Activated CD8-positive, alpha-beta memory T cell treated with anti-CD3 and anti-CD28 coated beads for 48 hours (primary cell): ENCODE measurements around the gene PIWIL1.

Experiments
- DNase-seq, 3 experiments: peaks; one replicate each; pipeline ENCODE4 v3.0.0-alpha.2; 2020; ENCODE audit warnings: low read depth in 2 of 3, low spot score in 2 of 3

Gene PIWIL1

GRCh38 chr12:130336723-130337487 is 782 bp upstream of the PIWIL1 start:
- DNase-seq, result no peak

- DNase-seq, result no peak
Measured at GRCh38 chr12:130338794-130339601, 1.3 kb downstream of the PIWIL1 start.

- no peak for DNase-seq
Measured at GRCh38 chr12:130339951-130340350, 2.3 kb downstream of the PIWIL1 start.

- DNase-seq, result no peak
Measured at GRCh38 chr12:130342442-130342841, 4.8 kb downstream of the PIWIL1 start.

GRCh38 chr12:130342842-130343241 is 5.2 kb downstream of the PIWIL1 start:
- no peak for DNase-seq

GRCh38 chr12:130344529-130344928 is 6.8 kb downstream of the PIWIL1 start:
- DNase-seq, result no peak

- no peak for DNase-seq
Measured at GRCh38 chr12:130345292-130345691, 7.6 kb downstream of the PIWIL1 start.

- DNase-seq, result no peak
Measured at GRCh38 chr12:130347588-130347987, 9.9 kb downstream of the PIWIL1 start.

- no peak for DNase-seq
Measured at GRCh38 chr12:130350715-130351114, 13.0 kb downstream of the PIWIL1 start.

- no peak for DNase-seq
Measured at GRCh38 chr12:130351326-130351725, 13.6 kb downstream of the PIWIL1 start.

- no peak for DNase-seq
Measured at GRCh38 chr12:130353081-130353480, 15.4 kb downstream of the PIWIL1 start.

GRCh38 chr12:130354407-130354806 is 16.7 kb downstream of the PIWIL1 start:
- DNase-seq, result no peak

GRCh38 chr12:130356222-130356621 is 18.5 kb downstream of the PIWIL1 start:
- no peak for DNase-seq

GRCh38 chr12:130357241-130357640 is 19.6 kb downstream of the PIWIL1 start:
- DNase-seq, result no peak

GRCh38 chr12:130357729-130358330 is 20.1 kb downstream of the PIWIL1 start:
- DNase-seq, result no peak

- DNase-seq, result no peak
Measured at GRCh38 chr12:130362060-130362459, 24.4 kb downstream of the PIWIL1 start.

GRCh38 chr12:130364578-130364977 is 26.9 kb downstream of the PIWIL1 start:
- DNase-seq, result no peak

- DNase-seq, result no peak
Measured at GRCh38 chr12:130366159-130366558, 28.5 kb downstream of the PIWIL1 start.

- no peak for DNase-seq
Measured at GRCh38 chr12:130367003-130367402, 29.3 kb downstream of the PIWIL1 start.

- no peak for DNase-seq
Measured at GRCh38 chr12:130367523-130367922, 29.8 kb downstream of the PIWIL1 start.

GRCh38 chr12:130369816-130370215 is 32.1 kb downstream of the PIWIL1 start:
- DNase-seq, result no peak

- DNase-seq, result no peak
Measured at GRCh38 chr12:130371296-130371695, 33.6 kb downstream of the PIWIL1 start.
